CD14-positive monocyte (primary cell): Measurements from ENCODE around the gene MYH10. TPM values are rescaled to one million over a fixed set of nuclear protein-coding genes. Genes with fewer than 3 reads are reported as not detected.

Experiments used
- DNase-seq, 3 donors: peaks; one replicate each; pipeline ENCODE4 v3.0.0-alpha.2; 2011 to 2022
- H2AFZ ChIP-seq: 2 replicates; pipeline ENCODE4 v1.6.0; 2012; ENCODE audit warnings: mild to moderate bottlenecking, low read depth, low read length, inconsistent platforms; ENCODE audit not compliant: insufficient read depth, poor library complexity, severe bottlenecking
- H3K27ac ChIP-seq, 2 donors: 1 replicate in 1 of 2; 2 replicates in 1 of 2; pipeline ENCODE4 v1.5.1; 2012 to 2013; ENCODE audit warnings: low read length in 2 of 2, control low read depth in 1 of 2, inconsistent platforms in 1 of 2, low read depth in 1 of 2, mild to moderate bottlenecking in 1 of 2
- H3K27me3 ChIP-seq, 2 donors: one replicate each; pipeline versions ENCODE4 v1.6.0 to v1.6.1; 2011 to 2013; ENCODE audit warnings: low read length in 2 of 2; ENCODE audit not compliant: control insufficient read depth in 2 of 2, insufficient read depth in 2 of 2
- H3K36me3 ChIP-seq, 2 donors: replicated peaks in 1 of 2; 1 replicate in 1 of 2; 2 replicates in 1 of 2; pipeline versions ENCODE4 v1.5.1 to v1.6.1; 2012 to 2013; ENCODE audit warnings: low read length in 2 of 2, control low read depth in 1 of 2, inconsistent platforms in 1 of 2, mild to moderate bottlenecking in 1 of 2; ENCODE audit not compliant: insufficient read depth in 2 of 2, control insufficient read depth in 1 of 2
- H3K4me1 ChIP-seq, 2 donors: 1 replicate in 1 of 2; 2 replicates in 1 of 2; pipeline versions ENCODE4 v1.5.1 to v1.6.1; 2012 to 2013; ENCODE audit warnings: low read length in 2 of 2, control low read depth in 1 of 2, inconsistent platforms in 1 of 2, mild to moderate bottlenecking in 1 of 2, moderate library complexity in 1 of 2; ENCODE audit not compliant: insufficient read depth in 2 of 2, control insufficient read depth in 1 of 2
- H3K4me2 ChIP-seq: replicated peaks from 2 replicates; pipeline ENCODE3; 2012; ENCODE audit warnings: low read length, moderate library complexity, mild to moderate bottlenecking; ENCODE audit not compliant: poor library complexity, severe bottlenecking; ENCODE audit errors: extremely low read depth
- H3K4me3 ChIP-seq, 3 experiments: fragments of 200-600 bp in 1 of 3; sonication (generic) in 1 of 3; replicated peaks in 1 of 3; 1 replicate in 2 of 3; 2 replicates in 1 of 3; pipeline ENCODE4 v1.5.1; 2011 to 2013; ENCODE audit warnings: low read length in 3 of 3, mild to moderate bottlenecking in 3 of 3, control low read depth in 2 of 3, low read depth in 2 of 3, inconsistent platforms in 1 of 3, moderate library complexity in 1 of 3
- H3K79me2 ChIP-seq: 2 replicates; pipeline ENCODE4 v1.6.0; 2012; ENCODE audit warnings: mild to moderate bottlenecking, control low read depth, inconsistent platforms, low read length, moderate library complexity; ENCODE audit not compliant: insufficient read depth
- H3K9ac ChIP-seq: 2 replicates; pipeline ENCODE4 v1.6.0; 2017; ENCODE audit warnings: low read length, mild to moderate bottlenecking; ENCODE audit not compliant: insufficient read depth, poor library complexity, severe bottlenecking
- H3K9me3 ChIP-seq, 2 donors: replicated peaks in 1 of 2; 1 replicate in 1 of 2; 2 replicates in 1 of 2; pipeline versions ENCODE4 v1.5.1 to v1.6.1; 2012 to 2013; ENCODE audit warnings: low read length in 2 of 2, control low read depth in 1 of 2; ENCODE audit not compliant: control insufficient read depth in 1 of 2, insufficient read depth in 1 of 2
- H4K20me1 ChIP-seq: 2 replicates; pipeline ENCODE4 v1.6.0; 2012; ENCODE audit warnings: mild to moderate bottlenecking, low read length, control low read depth, moderate library complexity; ENCODE audit not compliant: insufficient read depth
- H3K27ac Mint-ChIP-seq, 7 donors: one replicate each; pipeline ENCODE4 v1.8.0; 2020; ENCODE audit warnings: mild to moderate bottlenecking in 7 of 7, mixed read lengths in 7 of 7, moderate library complexity in 6 of 7, inconsistent platforms in 2 of 7
- H3K27me3 Mint-ChIP-seq, 3 donors: one replicate each; pipeline ENCODE4 v1.8.0; 2021 to 2022; ENCODE audit warnings: low read depth in 3 of 3, mild to moderate bottlenecking in 3 of 3, mixed read lengths in 3 of 3, moderate library complexity in 3 of 3, inconsistent platforms in 1 of 3
- H3K36me3 Mint-ChIP-seq, 2 donors: one replicate each; pipeline ENCODE4 v1.8.0; 2020; ENCODE audit warnings: mixed read lengths in 2 of 2, inconsistent platforms in 1 of 2, mild to moderate bottlenecking in 1 of 2
- H3K4me1 Mint-ChIP-seq: one replicate; pipeline ENCODE4 v1.8.0; 2020; ENCODE audit warnings: mild to moderate bottlenecking, mixed read lengths
- H3K4me3 Mint-ChIP-seq, 2 donors: one replicate each; pipeline ENCODE4 v1.8.0; 2020; ENCODE audit warnings: mild to moderate bottlenecking in 2 of 2, mixed read lengths in 2 of 2, moderate library complexity in 1 of 2
- H3K9me3 Mint-ChIP-seq, 7 donors: one replicate each; pipeline ENCODE4 v1.8.0; 2020 to 2022; ENCODE audit warnings: mixed read lengths in 7 of 7, mild to moderate bottlenecking in 6 of 7, moderate library complexity in 6 of 7, inconsistent platforms in 2 of 7
- WGBS: methylation state at CpG from one replicate; pipeline ENCODE4 v1.1.5; 2013; ENCODE audit warnings: missing lambda C conversion rate; ENCODE audit not compliant: insufficient coverage; 5-methylcytosine and 5-hydroxymethylcytosine counted together
- intact Hi-C, 2 donors: fragments of 100-400 bp; cut with micrococcal nuclease; formaldehyde crosslinking; loops; one replicate each; pipeline versions ENCODE4 v1.15.0 to v1.15.1; 2023
- polyA plus RNA-seq, 3 donors: library from polyadenylated mRNA; depleted of rRNA in 1 of 3; unstranded in 2 of 3; stranded (reverse) in 1 of 3; fragments of 300-500 nt in 2 of 3; fragments of >200 nt in 1 of 3; fragmentation: Illumina TruSeq in 2 of 3; gene quantifications; 1 replicate in 2 of 3; 2 replicates in 1 of 3; pipeline ENCODE4 v1.2.3, GENCODE V29; 2012 to 2021
- TF ChIP-seq, protein P1 (sequence below): fragments of 200-600 bp; IDR thresholded peaks from one replicate; pipeline ENCODE4 v1.8.0; 2022; ENCODE audit warnings: antibody characterized with exemption, mild to moderate bottlenecking

Gene MYH10
- polyA plus RNA-seq, 3 donors: 0.42 to 0.65 TPM; not detected in 1

DNA sequence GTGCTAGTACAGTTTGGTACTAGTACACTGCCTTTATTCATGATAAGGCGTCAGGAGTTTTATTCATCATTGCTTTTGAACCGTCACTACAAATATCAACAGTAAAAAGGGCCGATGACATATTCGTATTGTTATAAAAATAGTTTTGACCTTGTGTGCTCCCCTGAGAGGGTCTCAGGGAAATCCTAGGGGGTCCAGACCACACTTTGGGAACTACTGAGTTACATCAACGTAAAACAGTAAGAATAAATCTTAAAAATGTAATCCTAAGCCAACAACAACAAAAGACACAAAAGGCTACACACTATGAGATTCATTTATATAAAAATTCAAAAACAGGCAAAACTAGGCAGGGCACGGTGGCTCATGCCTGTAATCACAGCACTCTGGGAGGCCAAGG, 11.2 kb downstream of the MYH10 start:
- TF ChIP-seq, protein P1, sequence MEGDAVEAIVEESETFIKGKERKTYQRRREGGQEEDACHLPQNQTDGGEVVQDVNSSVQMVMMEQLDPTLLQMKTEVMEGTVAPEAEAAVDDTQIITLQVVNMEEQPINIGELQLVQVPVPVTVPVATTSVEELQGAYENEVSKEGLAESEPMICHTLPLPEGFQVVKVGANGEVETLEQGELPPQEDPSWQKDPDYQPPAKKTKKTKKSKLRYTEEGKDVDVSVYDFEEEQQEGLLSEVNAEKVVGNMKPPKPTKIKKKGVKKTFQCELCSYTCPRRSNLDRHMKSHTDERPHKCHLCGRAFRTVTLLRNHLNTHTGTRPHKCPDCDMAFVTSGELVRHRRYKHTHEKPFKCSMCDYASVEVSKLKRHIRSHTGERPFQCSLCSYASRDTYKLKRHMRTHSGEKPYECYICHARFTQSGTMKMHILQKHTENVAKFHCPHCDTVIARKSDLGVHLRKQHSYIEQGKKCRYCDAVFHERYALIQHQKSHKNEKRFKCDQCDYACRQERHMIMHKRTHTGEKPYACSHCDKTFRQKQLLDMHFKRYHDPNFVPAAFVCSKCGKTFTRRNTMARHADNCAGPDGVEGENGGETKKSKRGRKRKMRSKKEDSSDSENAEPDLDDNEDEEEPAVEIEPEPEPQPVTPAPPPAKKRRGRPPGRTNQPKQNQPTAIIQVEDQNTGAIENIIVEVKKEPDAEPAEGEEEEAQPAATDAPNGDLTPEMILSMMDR: no peak
- no peaks in the 10 kb centered on the region for H3K36me3 ChIP-seq
- H3K79me2 ChIP-seq: no peaks in the 10 kb centered on the region
- 100% methylated on average over 1 of the region's 6 CpGs for WGBS
- Mint-ChIP-seq H3K9me3 (peaks cover 0 to 3% (median 0%) of the 10 kb centered on the region in 7 donors), H3K27ac (no peak overlapping the region), H3K36me3 (no peaks in the 10 kb centered on the region), H3K27me3 (peaks cover 48 to 70% (median 50%) of the 10 kb centered on the region in 3 donors), H3K4me3 (no peak overlapping the region), H3K4me1 (peaks cover 4% of the 10 kb centered on the region)
- intact Hi-C loops: no loop called here
- H3K9me3 ChIP-seq: no peaks in the 10 kb centered on the region
- H3K4me1 ChIP-seq: no peaks in the 10 kb centered on the region
- no peak for DNase-seq
- no peak overlapping the region for H3K27ac ChIP-seq
- H4K20me1 ChIP-seq: no peaks in the 10 kb centered on the region
- peaks cover 50 to 72% of the 10 kb centered on the region in 2 donors for H3K27me3 ChIP-seq
- no peak overlapping the region for H3K4me3 ChIP-seq
- H3K9ac ChIP-seq: no peak overlapping the region
- H2AFZ ChIP-seq: no peak overlapping the region
- H3K4me2 ChIP-seq: no peak overlapping the region

DNA sequence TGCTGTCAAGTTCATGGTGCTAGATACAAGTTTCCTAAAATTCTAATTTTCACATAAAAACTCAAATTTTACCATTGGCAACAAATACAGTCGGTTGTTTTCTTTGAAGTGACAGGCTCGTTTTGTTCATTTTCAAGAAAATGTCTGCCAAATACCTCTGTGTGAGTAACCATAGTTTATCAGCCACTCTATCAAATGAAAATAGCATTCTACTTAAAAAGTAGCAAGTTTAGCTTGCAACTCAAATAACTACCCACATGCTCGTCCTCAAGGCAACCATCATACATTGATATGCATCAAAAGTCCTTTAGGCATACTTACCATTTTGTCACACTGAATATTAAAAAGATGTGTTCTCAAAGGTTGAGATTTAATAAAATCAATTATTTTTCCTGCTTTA, 11.7 kb downstream of the MYH10 start:
- TF ChIP-seq, protein P1: no peak
- H3K4me2 ChIP-seq: no peak overlapping the region
- H3K27ac ChIP-seq: no peak overlapping the region
- H3K4me1 ChIP-seq: no peaks in the 10 kb centered on the region
- Mint-ChIP-seq H3K27ac (no peak overlapping the region), H3K9me3 (peaks cover 0 to 2% (median 0%) of the 10 kb centered on the region in 7 donors), H3K4me3 (no peak overlapping the region), H3K4me1 (peaks cover 4% of the 10 kb centered on the region), H3K27me3 (peaks cover 45 to 66% (median 45%) of the 10 kb centered on the region in 3 donors), H3K36me3 (no peaks in the 10 kb centered on the region)
- no peak overlapping the region for H3K4me3 ChIP-seq
- intact Hi-C loops: no loop called here
- H3K36me3 ChIP-seq: no peaks in the 10 kb centered on the region
- WGBS: 100% methylated on average over 1 of the region's 3 CpGs
- no peak overlapping the region for H2AFZ ChIP-seq
- H4K20me1 ChIP-seq: no peaks in the 10 kb centered on the region
- no peak for DNase-seq
- H3K9me3 ChIP-seq: no peaks in the 10 kb centered on the region
- peaks cover 47 to 67% of the 10 kb centered on the region in 2 donors for H3K27me3 ChIP-seq
- H3K79me2 ChIP-seq: no peaks in the 10 kb centered on the region
- H3K9ac ChIP-seq: no peak overlapping the region
